H1 (cell line): Measurements from ENCODE around the gene NTNG2. TPM values are rescaled to one million over a fixed set of nuclear protein-coding genes. Genes with fewer than 3 reads are reported as not detected.

Experiments
- CTCF ChIA-PET: fragments of 300-600 bp; sonication (Branson Sonifier 250); formaldehyde crosslinking; loops from one replicate; lab custom pipeline; 2021; ENCODE audit not compliant: partially characterized antibody; lab: Charles Lee
- POLR2A ChIA-PET: fragments of 300-600 bp; sonication (Branson Sonifier 250); formaldehyde crosslinking; loops from one replicate; lab custom pipeline; 2021; ENCODE audit warnings: inconsistent platforms; ENCODE audit not compliant: partially characterized antibody; lab: Charles Lee
- DNase-seq, 2 experiments: peaks; one replicate each; pipeline versions ENCODE4 v3.0.0 to v3.0.0-alpha.2; 2010 to 2022; ENCODE audit warnings: low spot score in 2 of 2, low read depth in 1 of 2, mixed read lengths in 1 of 2
- FAIRE-seq: peaks from 2 replicates; lab custom pipeline; 2011; peaks lifted over from hg19 to GRCh38; lab: Jason Lieb, UNC
- H2AFZ ChIP-seq: 2 replicates; pipeline ENCODE4 v1.8.1; 2012; ENCODE audit warnings: low read length, inconsistent platforms
- H2AK5ac ChIP-seq: 2 replicates; pipeline ENCODE4 v1.6.1; 2013; ENCODE audit warnings: low read depth, low read length
- H2BK120ac ChIP-seq: replicated peaks from 2 replicates; pipeline ENCODE3; 2013; ENCODE audit warnings: low read depth, low read length, inconsistent platforms
- H2BK12ac ChIP-seq: 2 replicates; pipeline ENCODE4 v1.6.1; 2013; ENCODE audit warnings: low read depth, low read length
- H2BK15ac ChIP-seq: 2 replicates; pipeline ENCODE4 v1.6.1; 2013; ENCODE audit warnings: low read length
- H2BK20ac ChIP-seq: 2 replicates; pipeline ENCODE4 v1.6.1; 2013; ENCODE audit warnings: low read length
- H2BK5ac ChIP-seq: 2 replicates; pipeline ENCODE4 v1.6.1; 2013; ENCODE audit warnings: low read depth, low read length
- H3K14ac ChIP-seq: 2 replicates; pipeline ENCODE4 v1.6.1; 2013; ENCODE audit warnings: inconsistent platforms; ENCODE audit not compliant: insufficient read length
- H3K18ac ChIP-seq: 2 replicates; pipeline ENCODE4 v1.6.1; 2013; ENCODE audit warnings: low read length; ENCODE audit errors: extremely low read depth
- H3K23ac ChIP-seq: 2 replicates; pipeline ENCODE4 v1.6.1; 2013; ENCODE audit warnings: inconsistent platforms; ENCODE audit not compliant: insufficient read length
- H3K23me2 ChIP-seq: 2 replicates; pipeline ENCODE4 v1.6.1; 2013; ENCODE audit warnings: low read depth, low read length
- H3K27ac ChIP-seq: 2 replicates; pipeline ENCODE4 v1.6.1; 2011; ENCODE audit warnings: low read depth, low read length, inconsistent platforms
- H3K27me3 ChIP-seq, 4 experiments: replicated peaks in 1 of 4; 1 replicate in 1 of 4; 2 replicates in 3 of 4; pipeline versions ENCODE4 v1.6.1 to v1.8.1; 2011 to 2013; ENCODE audit warnings: low read length in 3 of 4, mild to moderate bottlenecking in 3 of 4, inconsistent platforms in 2 of 4, mixed read lengths in 2 of 4, moderate library complexity in 1 of 4; ENCODE audit not compliant: control insufficient read depth in 3 of 4, insufficient read depth in 3 of 4; ENCODE audit errors: extremely low read depth in 1 of 4
- H3K36me3 ChIP-seq, 4 experiments: 2 replicates each; pipeline versions ENCODE4 v1.6.1 to v1.8.1; 2011 to 2013; ENCODE audit warnings: mild to moderate bottlenecking in 4 of 4, low read length in 3 of 4, moderate library complexity in 2 of 4, control low read depth in 1 of 4, inconsistent platforms in 1 of 4; ENCODE audit not compliant: insufficient read depth in 4 of 4, control insufficient read depth in 2 of 4
- H3K4ac ChIP-seq: replicated peaks from 2 replicates; pipeline ENCODE3; 2013; ENCODE audit warnings: low read length, low read depth, mixed read lengths, inconsistent platforms; ENCODE audit not compliant: insufficient read length
- H3K4me1 ChIP-seq, 4 experiments: replicated peaks in 1 of 4; 1 replicate in 1 of 4; 2 replicates in 3 of 4; pipeline versions ENCODE4 v1.6.1 to v1.8.1; 2011 to 2013; ENCODE audit warnings: low read length in 3 of 4, inconsistent platforms in 2 of 4, mixed read lengths in 1 of 4; ENCODE audit not compliant: insufficient read depth in 4 of 4, control insufficient read depth in 3 of 4
- H3K4me2 ChIP-seq, 2 experiments: 2 replicates each; pipeline versions ENCODE4 v1.6.1 to v1.8.1; 2011 to 2013; ENCODE audit warnings: low read depth in 2 of 2, low read length in 2 of 2, control low read depth in 1 of 2, inconsistent platforms in 1 of 2, mild to moderate bottlenecking in 1 of 2; ENCODE audit not compliant: insufficient read depth in 1 of 2
- H3K4me3 ChIP-seq, 4 experiments: fragments of 200-600, 300-600 bp in 1 of 4; sonication (generic), shearing (Covaris generic), sonication (Bioruptor Twin) in 1 of 4; 2 replicates each; pipeline versions ENCODE4 v1.5.1 to v1.8.1; 2011 to 2016; ENCODE audit warnings: low read length in 4 of 4, low read depth in 3 of 4, control low read depth in 2 of 4, inconsistent platforms in 2 of 4, mild to moderate bottlenecking in 2 of 4, mixed read lengths in 1 of 4, moderate library complexity in 1 of 4; ENCODE audit not compliant: insufficient read depth in 2 of 4; ENCODE audit errors: extremely low read depth in 1 of 4
- H3K56ac ChIP-seq: replicated peaks from 2 replicates; pipeline ENCODE3; 2013; ENCODE audit warnings: low read depth, mild to moderate bottlenecking, mixed read lengths, low read length, inconsistent platforms; ENCODE audit not compliant: insufficient read length
- H3K79me1 ChIP-seq: 2 replicates; pipeline ENCODE4 v1.6.1; 2013; ENCODE audit warnings: low read depth, low read length, control low read depth
- H3K79me2 ChIP-seq, 2 experiments: 2 replicates each; pipeline versions ENCODE4 v1.6.1 to v1.8.1; 2012 to 2013; ENCODE audit warnings: low read length in 2 of 2, mild to moderate bottlenecking in 2 of 2, inconsistent platforms in 1 of 2; ENCODE audit not compliant: insufficient read depth in 2 of 2, control insufficient read depth in 1 of 2
- H3K9ac ChIP-seq, 4 experiments: replicated peaks in 1 of 4; 1 replicate in 1 of 4; 2 replicates in 3 of 4; pipeline versions ENCODE4 v1.6.1 to v1.8.1; 2011 to 2013; ENCODE audit warnings: low read depth in 3 of 4, low read length in 3 of 4, control low read depth in 2 of 4, mild to moderate bottlenecking in 2 of 4, moderate library complexity in 2 of 4, inconsistent platforms in 1 of 4; ENCODE audit errors: extremely low read depth in 1 of 4
- H3K9me3 ChIP-seq, 2 experiments: 2 replicates each; pipeline versions ENCODE4 v1.6.1 to v1.8.1; 2012 to 2013; ENCODE audit warnings: mild to moderate bottlenecking in 2 of 2, moderate library complexity in 2 of 2, control low read depth in 1 of 2, inconsistent platforms in 1 of 2, low read depth in 1 of 2, low read length in 1 of 2, mixed read lengths in 1 of 2; ENCODE audit not compliant: insufficient read depth in 2 of 2
- H4K20me1 ChIP-seq, 2 experiments: replicated peaks in 1 of 2; 2 replicates each; pipeline versions ENCODE3 to v1.8.1; 2011 to 2013; ENCODE audit warnings: inconsistent platforms in 2 of 2, low read length in 2 of 2, mild to moderate bottlenecking in 1 of 2; ENCODE audit not compliant: insufficient read depth in 2 of 2, control insufficient read depth in 1 of 2
- H4K5ac ChIP-seq: 2 replicates; pipeline ENCODE4 v1.6.1; 2013; ENCODE audit warnings: low read length, low read depth, mixed read lengths, inconsistent platforms; ENCODE audit not compliant: insufficient read length
- H4K8ac ChIP-seq: 2 replicates; pipeline ENCODE4 v1.8.0; 2013; ENCODE audit warnings: mild to moderate bottlenecking, moderate library complexity, low read length, inconsistent platforms; ENCODE audit not compliant: insufficient read depth; ENCODE audit errors: extremely low read depth
- H4K91ac ChIP-seq: replicated peaks from 2 replicates; pipeline ENCODE3; 2013; ENCODE audit warnings: low read length, mixed read lengths, inconsistent platforms; ENCODE audit not compliant: insufficient read length
- BACH1 ChIP-seq: IDR thresholded peaks from 2 replicates; pipeline ENCODE4 v1.6.1; 2012; ENCODE audit warnings: low read length, improper control_type of control experiment
- CEBPB ChIP-seq: IDR thresholded peaks from 2 replicates; pipeline ENCODE4 v1.6.1; 2012; ENCODE audit warnings: low read depth, low read length
- CHD2 ChIP-seq: IDR thresholded peaks from 2 replicates; pipeline ENCODE4 v1.6.1; 2012; ENCODE audit warnings: low read length, improper control_type of control experiment
- CTBP2 ChIP-seq: IDR thresholded peaks from 2 replicates; pipeline ENCODE4 v1.7.0; 2011; ENCODE audit warnings: borderline replicate concordance, mild to moderate bottlenecking, moderate library complexity, mixed read lengths, low read length; ENCODE audit not compliant: insufficient read depth, insufficient read length
- JUND ChIP-seq: IDR thresholded peaks from 2 replicates; pipeline ENCODE4 v1.6.1; 2011; ENCODE audit warnings: mild to moderate bottlenecking, improper control_type of control experiment, low read length
- KDM1A ChIP-seq: fragments of 200-600, 300-600 bp; sonication (generic); IDR thresholded peaks from 2 replicates; pipeline ENCODE4 v1.7.1; 2016; ENCODE audit warnings: mild to moderate bottlenecking, low read length, borderline replicate concordance
- KDM4A ChIP-seq: IDR thresholded peaks from one replicate; pipeline ENCODE4 v1.7.1; 2012; ENCODE audit warnings: low read depth, mild to moderate bottlenecking, moderate library complexity, low read length, inconsistent platforms; ENCODE audit not compliant: severe bottlenecking
- NRF1 ChIP-seq: IDR thresholded peaks from 2 replicates; pipeline ENCODE4 v1.6.1; 2011; ENCODE audit warnings: mild to moderate bottlenecking, low read depth, low read length, improper control_type of control experiment
- SAP30 ChIP-seq: fragments of 300-600 bp; sonication (generic); IDR thresholded peaks from 2 replicates; pipeline ENCODE4 v1.7.1; 2012; ENCODE audit warnings: low read length, moderate library complexity, mild to moderate bottlenecking, inconsistent platforms; ENCODE audit not compliant: insufficient read depth, insufficient replicate concordance
- SP1 ChIP-seq: IDR thresholded peaks from 2 replicates; pipeline ENCODE4 v1.6.1; 2011; ENCODE audit warnings: low read depth, low read length
- TCF12 ChIP-seq: IDR thresholded peaks from 2 replicates; pipeline ENCODE4 v1.6.1; 2011; ENCODE audit warnings: low read depth, mild to moderate bottlenecking, low read length
- TEAD4 ChIP-seq: IDR thresholded peaks from 2 replicates; pipeline ENCODE4 v1.6.1; 2012; ENCODE audit warnings: low read depth, low read length, inconsistent platforms, mixed read lengths
- WGBS, 2 experiments: shearing (Covaris generic) in 1 of 2; methylation state at CpG; one replicate each; pipeline versions ENCODE4 v1.1.6 to v1.1.7; 2013 to 2015; ENCODE audit warnings: low lambda C conversion rate in 2 of 2, mixed read lengths in 2 of 2, inconsistent platforms in 1 of 2, low coverage in 1 of 2, missing lambda C conversion rate in 1 of 2; ENCODE audit not compliant: insufficient replicate concordance in 2 of 2, insufficient coverage in 1 of 2, insufficient read length in 1 of 2; ENCODE audit errors: extremely low coverage in 1 of 2, missing lambda C conversion rate in 1 of 2; 5-methylcytosine and 5-hydroxymethylcytosine counted together
- polyA plus RNA-seq, 7 experiments: library from polyadenylated mRNA; depleted of rRNA in 3 of 7; stranded (reverse) in 5 of 7; unstranded in 2 of 7; fragments of >200 nt in 5 of 7; fragments of 200-250 nt in 2 of 7; gene quantifications; 1 replicate in 5 of 7; 2 replicates in 1 of 7; 4 replicates in 1 of 7; pipeline versions ENCODE4 v1.2.1 to v1.2.3, GENCODE V29; 2011 to 2013; ENCODE audit warnings: missing spikeins in 2 of 7, mixed read lengths in 2 of 7
- total RNA-seq: library from RNA; stranded (reverse); fragmentation: NEBNext Ultra II Directional; extraction: Animal tissue kit (Norgen Biotek cat#: 25700); gene quantifications from 2 replicates; pipeline ENCODE4 v1.2.1, GENCODE V29; 2021

The NTNG2 gene
- total and polyA plus RNA-seq, 2 of the 8 experiments (the other 6 are each of a cell fraction or from before 2014, with no cell fraction given), result 1.4 to 1.5 TPM

GRCh38 chr9:132168347-132168746 lies 6.5 kb downstream of the NTNG2 start:
- peaks cover 3% of the 10 kb centered on the region; the same call in 1 of the 2 replicates for H3K23me2 ChIP-seq
- no peaks in the 10 kb centered on the region; a peak in 1 of 8 replicates for H3K36me3 ChIP-seq
- 93% methylated on average over 8 of the region's 8 CpGs; no CpG with 5 or more reads in 1 of the 2 experiments for WGBS, 2 experiments
- H2BK20ac ChIP-seq, result no peak overlapping the region
- H4K91ac ChIP-seq, result no peak overlapping the region
- no peak overlapping the region for H3K4me3 ChIP-seq
- no peak overlapping the region for H2AFZ ChIP-seq
- H3K27me3 ChIP-seq, result peaks cover 9 to 32% (median 29%) of the 10 kb centered on the region in 4 experiments
- H2BK15ac ChIP-seq, result peak overlapping the region; percentile 61; the same call in 1 of the 2 replicates
- TF ChIP-seq TEAD4, result no peak
- no peak for TF ChIP-seq JUND
- TF ChIP-seq SP1, result no peak
- TF ChIP-seq KDM4A, result no peak
- TF ChIP-seq SAP30, result no peak
- no peak for TF ChIP-seq TCF12
- TF ChIP-seq KDM1A, result no peak
- no peak for TF ChIP-seq CEBPB
- TF ChIP-seq NRF1, result no peak
- no peak for TF ChIP-seq CTBP2
- no peak for TF ChIP-seq BACH1
- no peak for TF ChIP-seq CHD2
- TF ChIP-seq, all 59 proteins: peak for 0
- no peak overlapping the region for H3K27ac ChIP-seq
- peaks cover 0 to 3% (median 2%) of the 10 kb centered on the region in 4 experiments; a peak in 5 of 7 replicates for H3K4me1 ChIP-seq
- no peak overlapping the region for H3K23ac ChIP-seq
- H3K9me3 ChIP-seq, result no peaks in the 10 kb centered on the region
- no peak overlapping the region for H3K9ac ChIP-seq
- H2AK5ac ChIP-seq, result no peak overlapping the region
- POLR2A ChIA-PET, result interaction anchor here (1.1 to 1.8 kb wide), 3 partner anchors 17 to 60 kb away, joined by 3 to 4 read pairs (median 3); no protein-coding TSS in a partner anchor
- H4K20me1 ChIP-seq, result peaks cover 2 to 3% of the 10 kb centered on the region in 2 experiments
- 0 out of 2 replicates have a peak overlapping the region, but pooled peaks have one; percentile 39 for H2BK12ac ChIP-seq
- no peak overlapping the region for H3K4ac ChIP-seq
- no peak overlapping the region for H3K56ac ChIP-seq
- H3K4me2 ChIP-seq, result no peak overlapping the region
- no peaks in the 10 kb centered on the region for H3K79me2 ChIP-seq
- H2BK120ac ChIP-seq, result no peak overlapping the region
- no peak overlapping the region for H3K14ac ChIP-seq
- H3K79me1 ChIP-seq, result no peaks in the 10 kb centered on the region
- no peak overlapping the region for H2BK5ac ChIP-seq
- no peak overlapping the region for H3K18ac ChIP-seq
- DNase-seq (no peak), FAIRE-seq (no peak)
- no peak overlapping the region for H4K5ac ChIP-seq
- CTCF ChIA-PET, result interaction anchor here (0.8 to 12.1 kb wide), 23 partner anchors 9 to 412 kb away, joined by 3 to 370 read pairs (median 9); no protein-coding TSS in a partner anchor
- H4K8ac ChIP-seq, result peak overlapping the region; percentile 9; the same call in 1 of the 2 replicates
